Umbilical cord (tissue), 2 donors: ENCODE measurements around the gene PRELID1. TPM values are rescaled to one million over a fixed set of nuclear protein-coding genes. Genes with fewer than 3 reads are reported as not detected.
"Not testable (repeated sequence)": the region's sequence is repeated elsewhere in the genome, so short reads cannot be mapped to it uniquely, and the experiment has no call there.

ENCODE experiments used
- DNase-seq: peaks from one replicate; pipeline ENCODE4 v3.0.0-alpha.2; 2015; ENCODE audit warnings: low spot score
- total RNA-seq: library from RNA; depleted of rRNA; stranded (reverse); fragments of >200 nt; gene quantifications from one replicate; pipeline ENCODE4 v1.2.3, GENCODE V29; 2014; ENCODE audit warnings: low replicate concordance; ENCODE audit not compliant: insufficient read depth

Gene PRELID1
- total RNA-seq, 1 donor from 2014 or later, result 55.4 TPM

- DNase-seq, result no peak
These were observed 3.9 kb upstream of the PRELID1 start for GRCh38 chr5:177299697-177300096.

DNA sequence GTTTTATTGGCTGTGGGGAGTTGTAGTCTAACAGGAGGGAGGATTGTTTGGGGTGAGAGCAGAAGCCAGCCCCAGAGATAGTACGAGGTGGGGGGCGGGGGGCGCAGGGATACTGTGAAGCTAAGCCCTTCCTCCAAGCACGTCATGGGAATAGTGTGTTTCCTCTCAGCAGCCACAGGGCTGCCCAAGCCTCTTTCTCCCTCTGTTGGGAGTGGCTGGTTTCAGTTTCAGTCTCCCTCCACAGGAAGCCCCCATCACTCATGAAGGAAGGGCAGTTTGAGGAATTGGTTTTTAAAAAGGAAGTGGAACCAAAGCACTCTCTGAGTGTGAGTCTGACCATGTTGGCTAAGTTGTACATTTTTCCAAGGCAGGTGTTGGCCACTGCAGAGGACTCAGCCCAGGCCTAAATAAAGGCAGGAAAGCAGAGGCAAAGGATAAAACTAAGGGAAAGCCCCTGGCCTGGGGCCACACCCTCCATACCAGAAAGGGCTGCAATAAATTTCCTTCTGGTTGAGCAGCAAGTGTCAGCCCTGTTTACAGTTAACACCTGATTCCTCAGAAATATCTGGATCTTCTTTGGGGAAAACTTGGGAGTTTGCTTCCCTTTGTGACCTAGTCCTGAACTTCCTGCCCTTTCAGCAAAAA lies 3.2 kb upstream of the PRELID1 start:
- peak; percentile 79 for DNase-seq

- DNase-seq, result no peak
These were observed 2.6 kb upstream of the PRELID1 start for GRCh38 chr5:177300951-177301350.

GRCh38 chr5:177301503-177302165 lies 2.0 kb upstream of the PRELID1 start:
- peak; percentile 37 for DNase-seq

DNA sequence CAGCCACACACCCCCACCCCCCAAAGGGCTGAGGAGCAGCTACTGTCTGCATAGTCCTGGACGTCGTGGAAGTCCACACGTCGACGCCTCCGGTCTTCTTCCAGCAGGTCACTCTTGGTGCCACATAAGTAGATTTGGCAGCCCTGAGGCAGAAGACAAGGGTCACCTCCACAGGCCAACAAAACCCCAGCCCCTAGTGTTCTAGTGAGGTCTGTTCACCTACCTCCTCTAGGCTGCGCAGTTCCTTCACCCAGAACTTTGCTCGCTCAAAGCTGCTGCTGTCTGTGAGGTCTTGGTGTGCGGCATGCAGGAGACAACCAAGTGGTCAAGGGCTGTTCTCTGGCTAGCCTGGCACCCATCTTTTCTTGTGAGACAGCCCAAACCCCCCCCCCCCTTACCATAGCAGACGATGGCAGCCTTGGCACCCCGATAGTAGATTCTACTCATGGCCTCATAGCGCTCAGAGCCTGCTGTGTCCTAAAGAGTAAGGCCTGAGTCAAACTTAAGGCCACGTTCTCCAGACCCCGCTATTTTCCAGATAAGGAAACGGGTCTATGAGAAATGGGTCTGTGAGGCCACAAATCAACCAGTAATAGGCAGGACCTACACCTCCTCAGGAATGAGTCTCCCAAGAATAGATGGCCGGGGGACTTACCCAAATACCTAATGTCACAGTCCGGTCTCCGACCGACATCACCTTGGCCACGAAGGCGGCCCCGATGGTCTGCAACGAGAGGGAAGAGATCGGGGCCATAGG lies 1.1 kb upstream of the PRELID1 start:
- no peak for DNase-seq

GRCh38 chr5:177303925-177304391 lies 359 bp downstream of the PRELID1 start:
- no peak for DNase-seq

- no peak for DNase-seq
These were observed 957 bp downstream of the PRELID1 start for GRCh38 chr5:177304392-177305119.

- not testable (repeated sequence) for DNase-seq
These were observed 2.6 kb downstream of the PRELID1 start for GRCh38 chr5:177306103-177306640.

DNA sequence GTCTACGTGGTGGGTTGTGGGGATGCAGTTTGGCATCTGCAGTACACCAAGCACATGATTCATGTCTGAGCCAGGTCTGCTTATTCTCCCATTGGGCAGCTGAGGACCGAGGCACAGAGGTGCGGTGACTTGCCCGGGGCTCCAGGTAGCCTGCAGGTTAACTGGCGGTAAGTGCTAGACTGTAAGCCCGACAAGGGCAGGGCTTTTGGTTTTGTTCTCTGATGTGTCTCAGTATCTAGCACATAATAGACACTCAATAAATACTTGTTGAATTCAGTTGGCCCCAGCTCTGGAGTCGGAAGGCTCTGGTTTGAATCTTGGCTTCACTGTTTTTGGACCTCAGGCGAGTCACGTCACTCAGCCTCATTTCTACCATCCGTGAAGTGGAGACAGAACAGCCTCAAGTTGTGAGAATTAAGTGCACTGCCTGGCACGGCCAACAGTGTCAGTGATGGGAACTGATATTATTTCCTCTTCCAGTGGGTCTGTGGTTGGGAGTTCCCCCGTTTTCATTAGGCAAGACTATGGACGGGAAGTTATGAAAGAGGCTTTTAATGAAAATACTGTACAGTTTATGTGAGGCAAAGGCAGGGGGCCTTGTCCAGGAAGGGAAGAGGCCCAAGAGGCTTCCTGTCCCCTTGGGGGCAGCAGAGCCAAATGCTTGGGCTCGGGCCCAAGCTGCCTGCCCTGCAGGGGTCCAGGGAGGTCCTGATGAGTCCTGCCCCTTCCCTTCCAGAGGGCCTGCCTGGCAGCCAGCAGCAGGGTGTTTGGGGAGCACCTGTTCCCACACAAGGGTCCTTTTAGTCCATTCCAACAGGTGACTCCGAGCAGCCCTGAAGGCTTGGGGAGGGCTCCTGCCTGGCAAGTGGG lies 3.3 kb downstream of the PRELID1 start:
- DNase-seq, result peak; percentile 36

- no peak for DNase-seq
These were observed 4.2 kb downstream of the PRELID1 start for GRCh38 chr5:177307544-177308363.

- DNase-seq, result no peak
These were observed 5.1 kb downstream of the PRELID1 start for GRCh38 chr5:177308740-177309139.

DNA sequence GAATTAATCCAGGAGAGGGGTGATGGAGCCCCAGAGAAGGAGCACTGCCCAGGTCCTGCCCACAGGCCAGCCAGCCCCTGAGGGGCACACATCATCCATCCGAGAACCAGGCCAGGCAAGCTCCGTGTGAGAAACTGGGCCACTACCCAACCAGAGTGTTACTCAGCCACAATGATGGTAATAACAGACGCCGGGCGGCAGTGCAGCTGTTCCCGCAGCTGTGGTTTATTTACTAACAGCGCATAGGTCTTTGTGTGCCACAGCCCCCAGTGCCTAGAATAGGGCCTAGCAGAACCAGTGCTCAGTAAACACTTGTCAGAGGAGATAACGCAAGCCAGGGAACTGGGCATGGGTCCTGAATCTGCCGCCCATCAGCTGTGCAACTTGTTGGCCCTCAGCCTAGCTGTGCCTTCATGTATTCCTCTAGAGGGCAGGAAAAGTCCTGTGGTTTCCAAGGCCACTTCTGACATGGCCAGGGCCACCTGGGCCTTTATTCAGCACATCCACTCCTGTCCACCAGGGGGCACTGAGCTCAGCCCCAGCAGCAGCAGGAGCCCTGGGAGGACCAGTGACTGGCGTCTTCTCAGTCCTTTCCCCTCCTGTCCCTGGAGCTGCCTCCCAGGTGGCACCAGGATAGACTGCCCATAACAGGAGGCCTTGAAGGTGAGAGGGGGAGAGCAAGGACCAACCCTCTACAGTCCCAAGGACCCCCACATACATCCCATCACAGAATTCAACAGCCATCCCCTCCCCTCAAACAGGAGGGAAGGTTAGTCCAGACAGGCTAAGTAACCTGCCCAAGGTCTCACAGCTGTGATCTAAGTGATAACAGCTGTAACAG lies 6.0 kb downstream of the PRELID1 start:
- peak; percentile 57 for DNase-seq

GRCh38 chr5:177310332-177310731 lies 6.7 kb downstream of the PRELID1 start:
- no peak for DNase-seq

DNA sequence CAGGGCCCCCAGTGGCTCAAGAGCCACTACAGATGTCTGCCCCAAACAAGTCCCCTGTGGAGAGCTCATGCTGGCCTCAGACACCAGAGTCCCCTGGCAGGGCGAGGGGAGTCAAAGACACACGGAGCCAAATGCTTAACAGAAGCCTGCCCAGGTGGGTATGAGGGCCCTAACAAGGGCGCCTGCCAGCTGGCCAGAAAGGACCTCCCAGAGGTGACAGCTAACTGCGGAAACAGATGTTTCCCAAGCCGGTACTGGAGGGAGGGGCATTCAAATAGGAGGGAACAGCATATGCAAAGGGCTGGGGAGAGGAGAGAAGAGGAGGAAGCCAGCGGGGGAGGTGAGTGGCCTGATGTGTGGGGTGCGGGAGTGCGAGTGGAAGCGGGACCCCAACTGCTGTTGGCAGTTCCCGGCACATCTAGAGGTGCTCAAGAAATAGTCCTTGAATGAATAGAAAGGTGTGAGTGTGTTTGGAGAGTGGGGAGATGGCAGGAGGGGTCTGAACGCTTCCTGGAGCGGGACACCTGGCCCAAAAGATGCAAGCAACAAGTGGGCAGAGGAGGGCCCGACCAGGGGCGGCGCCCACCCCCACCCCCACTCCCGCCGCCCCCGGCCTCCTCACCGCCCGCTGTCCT lies 7.3 kb downstream of the PRELID1 start:
- DNase-seq, result no peak

DNA sequence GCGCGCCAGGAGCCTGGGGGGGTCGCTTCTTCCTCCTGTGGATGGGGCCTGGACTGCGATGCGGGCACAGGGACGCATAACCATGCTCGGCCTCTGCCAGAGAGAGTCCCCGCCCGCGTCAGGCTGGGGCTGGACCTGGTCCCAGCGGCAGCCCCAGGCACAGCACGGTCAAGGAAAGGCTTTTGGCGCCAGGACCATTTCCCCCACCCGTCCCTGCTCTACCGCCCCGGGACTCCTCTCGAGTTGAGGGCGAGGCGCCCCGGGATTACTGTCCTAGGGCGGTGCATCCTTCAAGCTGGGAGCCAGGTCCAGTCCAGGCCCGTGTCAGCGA lies 7.8 kb downstream of the PRELID1 start:
- DNase-seq, result no peak

DNA sequence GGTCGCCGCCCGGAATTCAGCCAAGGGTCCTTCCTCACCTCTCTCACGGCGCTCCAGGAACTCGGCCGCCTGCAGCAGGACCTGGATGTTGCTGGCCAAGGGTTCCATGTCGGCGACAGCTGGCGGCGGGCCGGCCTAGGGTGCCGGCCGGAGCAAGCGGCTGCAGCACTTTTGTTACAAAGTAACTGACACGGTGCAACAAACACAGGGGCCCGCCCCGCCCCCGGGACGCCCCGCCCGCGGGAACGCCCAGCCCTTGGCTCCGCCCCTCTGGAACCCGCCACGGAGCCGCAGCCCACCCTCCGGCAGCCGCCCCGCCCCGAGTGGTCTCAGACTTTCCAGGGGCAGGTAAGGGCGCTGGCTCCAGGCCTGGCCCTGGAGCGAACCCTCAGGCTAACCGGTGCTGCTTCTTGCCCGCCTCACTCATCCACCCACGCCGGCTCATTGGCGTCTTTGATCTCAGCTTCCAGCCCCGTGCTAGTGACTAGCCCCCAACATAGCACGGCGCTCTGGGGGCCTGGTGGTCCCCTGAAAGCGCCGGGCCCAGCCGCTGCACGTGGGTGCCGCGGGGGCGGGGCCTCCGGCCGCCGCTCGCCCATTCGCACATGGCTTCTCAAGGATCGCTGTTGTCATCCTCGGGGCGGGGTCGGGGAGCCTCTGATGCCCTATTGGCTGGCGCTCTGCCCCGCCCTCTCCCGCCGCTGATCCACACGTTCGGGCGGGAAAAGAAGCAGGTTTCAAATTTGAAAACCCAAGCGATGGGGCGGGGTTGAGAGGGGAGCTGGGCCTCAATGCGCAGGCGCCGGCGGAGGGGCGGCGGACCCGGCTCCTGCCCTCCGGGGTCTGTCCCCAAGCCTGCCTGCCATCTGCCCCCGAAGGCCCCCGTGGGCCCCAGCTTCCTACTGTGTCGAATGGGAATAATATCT lies 8.4 kb downstream of the PRELID1 start, which contains the start of gene MXD3:
Gene MXD3, minus strand, starts transcription at position 176 of the 926 bp plus-strand sequence. Its CDS starts 68 bp downstream, at position 108.
- peak; percentile 96 for DNase-seq

DNA sequence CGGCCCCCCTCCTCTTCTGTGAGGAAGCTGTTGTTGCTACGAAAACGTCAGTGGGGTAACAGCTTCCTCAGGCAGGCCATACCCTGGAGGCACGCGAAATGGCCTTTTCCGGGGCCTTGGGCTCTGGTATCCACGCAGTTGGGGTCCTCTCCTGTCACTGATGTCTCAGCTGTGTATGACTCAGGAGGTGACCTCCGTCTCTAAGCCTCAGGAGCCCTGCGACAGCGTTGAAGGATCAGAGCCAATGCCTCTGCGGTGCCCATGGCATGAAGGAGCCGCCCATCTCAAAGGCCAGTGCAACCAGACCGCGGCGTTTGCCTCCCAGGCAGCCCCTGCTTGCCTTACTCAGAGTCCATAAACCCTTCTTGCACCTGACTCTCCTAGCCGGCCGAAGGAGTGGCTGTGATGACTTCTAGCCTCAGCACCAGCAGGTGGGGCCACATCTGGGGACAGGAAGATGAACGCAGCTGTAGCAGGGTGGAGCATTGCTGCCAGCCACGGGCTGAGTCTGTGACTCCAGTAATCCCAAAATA lies 9.1 kb downstream of the PRELID1 start:
- peak; percentile 36 for DNase-seq
